Measurements from ENCODE around the gene CPTP.

CPTP gene

DNA sequence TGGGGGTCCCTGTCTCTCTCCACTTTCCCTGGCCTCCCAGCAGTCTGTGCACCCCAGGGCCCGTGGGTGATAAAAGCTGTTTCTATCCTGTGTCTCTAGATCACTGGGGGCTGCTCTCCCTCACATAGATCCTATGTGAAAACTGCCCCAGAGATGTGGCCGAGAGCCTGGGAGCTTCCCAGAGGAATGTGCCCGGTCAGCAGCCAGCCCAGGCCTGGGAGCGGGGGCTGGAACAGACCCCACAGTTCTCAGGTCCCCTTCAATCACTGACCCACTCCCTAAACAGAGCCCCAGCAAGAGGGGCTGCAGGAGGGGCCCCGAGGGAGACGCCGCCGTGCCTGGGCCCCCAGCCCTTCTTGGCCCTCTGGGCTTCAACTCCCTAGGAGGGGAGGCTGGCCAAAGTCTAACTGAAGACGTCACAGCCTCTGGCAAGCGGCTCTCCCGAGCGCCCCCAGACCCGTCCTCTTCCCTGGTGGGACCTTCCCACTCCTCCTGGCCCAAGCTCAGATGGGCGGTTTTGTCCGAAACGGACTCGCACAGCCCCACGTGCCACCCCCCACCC is 33.4 kb downstream of the CPTP start:
- Histone ChIP-seq H3K79me2 (ENCODE audit: control insufficient read depth, low read length) (no peaks in the 10 kb centered on the region), H3K27me3 (ENCODE audit: control insufficient read depth, low read length) (peaks cover 24% of the 10 kb centered on the region), H3K9me2 (replicated peaks; ENCODE audit: control insufficient read depth, low read length) (no peaks in the 10 kb centered on the region), H3F3A (ENCODE audit: control insufficient read depth, insufficient read depth) (no peaks in the 10 kb centered on the region), H3K4me2 (ENCODE audit: low read length) (no peak overlapping the region), H3K4me3 (ENCODE audit: low read length) (no peak overlapping the region), H3K27ac (ENCODE audit: low read depth, low read length) (no peak overlapping the region), H4K20me1 (ENCODE audit: control insufficient read depth, insufficient read depth, low read depth, low read length) (no peaks in the 10 kb centered on the region), H3K36me3 (ENCODE audit: control insufficient read depth, low read length) (no peaks in the 10 kb centered on the region), H3K4me1 (ENCODE audit: control insufficient read depth, low read length) (no peaks in the 10 kb centered on the region), H3K9me3 (ENCODE audit: control insufficient read depth, insufficient read depth, low read length) (no peaks in the 10 kb centered on the region)
- no peak for TF ChIP-seq EZH2phosphoT487 (IDR thresholded peaks at IDR 0.05; ENCODE audit: borderline replicate concordance, low read length)
- TF ChIP-seq, protein P1, sequence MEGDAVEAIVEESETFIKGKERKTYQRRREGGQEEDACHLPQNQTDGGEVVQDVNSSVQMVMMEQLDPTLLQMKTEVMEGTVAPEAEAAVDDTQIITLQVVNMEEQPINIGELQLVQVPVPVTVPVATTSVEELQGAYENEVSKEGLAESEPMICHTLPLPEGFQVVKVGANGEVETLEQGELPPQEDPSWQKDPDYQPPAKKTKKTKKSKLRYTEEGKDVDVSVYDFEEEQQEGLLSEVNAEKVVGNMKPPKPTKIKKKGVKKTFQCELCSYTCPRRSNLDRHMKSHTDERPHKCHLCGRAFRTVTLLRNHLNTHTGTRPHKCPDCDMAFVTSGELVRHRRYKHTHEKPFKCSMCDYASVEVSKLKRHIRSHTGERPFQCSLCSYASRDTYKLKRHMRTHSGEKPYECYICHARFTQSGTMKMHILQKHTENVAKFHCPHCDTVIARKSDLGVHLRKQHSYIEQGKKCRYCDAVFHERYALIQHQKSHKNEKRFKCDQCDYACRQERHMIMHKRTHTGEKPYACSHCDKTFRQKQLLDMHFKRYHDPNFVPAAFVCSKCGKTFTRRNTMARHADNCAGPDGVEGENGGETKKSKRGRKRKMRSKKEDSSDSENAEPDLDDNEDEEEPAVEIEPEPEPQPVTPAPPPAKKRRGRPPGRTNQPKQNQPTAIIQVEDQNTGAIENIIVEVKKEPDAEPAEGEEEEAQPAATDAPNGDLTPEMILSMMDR (IDR thresholded peaks at IDR 0.05; ENCODE audit: low read depth, low read length, poor library complexity, severe bottlenecking): no peak

DNA sequence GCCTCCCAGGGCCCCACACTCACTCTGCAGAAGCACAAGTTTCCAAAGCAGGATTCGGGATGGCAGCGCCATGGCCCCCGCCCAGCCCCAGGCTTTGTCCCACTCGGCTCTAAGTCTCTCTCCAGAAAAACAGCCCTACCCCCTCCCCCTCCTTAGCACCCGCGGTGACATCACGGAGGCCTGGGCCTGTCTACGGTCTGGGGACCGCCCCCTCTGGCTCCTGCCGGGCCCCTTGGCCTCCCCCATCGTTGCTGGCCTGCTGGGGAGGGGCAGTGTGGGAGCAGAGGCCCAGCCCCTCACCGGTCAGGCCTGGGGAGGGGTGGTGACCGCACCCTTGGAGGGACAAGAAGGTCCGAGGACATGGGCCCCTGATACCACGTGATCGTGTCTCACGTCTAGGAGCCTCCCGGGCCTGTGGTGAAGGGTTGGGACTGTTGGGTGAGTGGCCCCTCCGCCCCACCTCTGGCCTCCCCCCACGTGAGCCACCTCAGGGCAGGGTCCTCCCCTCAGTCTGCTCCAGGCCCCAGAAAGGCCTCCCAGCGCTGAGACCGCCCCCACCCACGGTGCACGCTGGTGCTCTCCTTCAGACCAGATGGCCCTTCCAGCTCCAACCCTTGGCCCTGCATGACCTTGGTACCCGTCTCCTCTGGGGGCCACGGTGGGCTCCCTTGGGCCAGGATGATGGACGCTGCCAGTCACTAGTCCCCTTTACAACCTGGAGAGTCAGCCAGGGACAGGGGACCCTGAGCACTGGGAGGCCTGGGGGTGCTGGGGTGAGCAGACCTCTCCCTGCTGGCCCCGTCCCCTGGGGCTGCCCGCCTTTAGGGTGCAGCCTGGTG is 34.0 kb downstream of the CPTP start, which contains the start of gene MXRA8:
Gene MXRA8, minus strand, starts transcription at position 123 of the 839 bp plus-strand sequence. Its CDS starts 51 bp downstream, at position 72.
- Histone ChIP-seq H3K9me2 (replicated peaks; ENCODE audit: control insufficient read depth, low read length) (no peaks in the 10 kb centered on the region), H3K27ac (ENCODE audit: low read depth, low read length) (no peak within 1 kb of the TSS), H3F3A (ENCODE audit: control insufficient read depth, insufficient read depth) (no peaks in the 10 kb centered on the region), H3K36me3 (ENCODE audit: control insufficient read depth, low read length) (no peaks in the 10 kb centered on the region), H3K4me1 (ENCODE audit: control insufficient read depth, low read length) (no peaks in the 10 kb centered on the region), H3K4me2 (ENCODE audit: low read length) (no peak within 1 kb of the TSS), H3K9me3 (ENCODE audit: control insufficient read depth, insufficient read depth, low read length) (no peaks in the 10 kb centered on the region), H3K4me3 (ENCODE audit: low read length) (no peak within 1 kb of the TSS), H3K79me2 (ENCODE audit: control insufficient read depth, low read length) (no peaks in the 10 kb centered on the region), H3K27me3 (ENCODE audit: control insufficient read depth, low read length) (peaks cover 17% of the 10 kb centered on the region), H4K20me1 (ENCODE audit: control insufficient read depth, insufficient read depth, low read depth, low read length) (no peaks in the 10 kb centered on the region)
- TF ChIP-seq, protein P1 (IDR thresholded peaks at IDR 0.05; ENCODE audit: low read depth, low read length, poor library complexity, severe bottlenecking): no peak
- no peak for TF ChIP-seq EZH2phosphoT487 (IDR thresholded peaks at IDR 0.05; ENCODE audit: borderline replicate concordance, low read length)

DNA sequence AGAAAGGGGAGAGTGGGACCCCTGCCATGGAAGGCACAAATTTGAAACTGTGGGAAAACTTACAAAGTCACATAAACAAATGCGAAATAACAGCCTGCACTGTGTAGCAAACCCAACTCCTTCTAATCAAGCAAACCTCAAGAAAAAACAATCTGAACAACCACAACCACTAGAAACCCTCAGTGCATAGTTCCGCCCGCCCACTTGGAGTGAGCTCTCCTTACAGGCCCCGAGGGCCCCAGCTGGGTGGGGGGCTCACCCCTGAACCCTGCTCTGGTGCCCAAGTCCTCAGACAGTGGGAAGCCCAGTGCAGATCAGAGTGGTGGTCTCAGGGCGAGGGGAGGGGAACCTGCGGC is 34.7 kb downstream of the CPTP start:
- no peaks in the 10 kb centered on the region for H3K9me2 ChIP-seq (replicated peaks; ENCODE audit: control insufficient read depth, low read length)
- H3K79me2 ChIP-seq (ENCODE audit: control insufficient read depth, low read length): no peaks in the 10 kb centered on the region
- TF ChIP-seq EZH2phosphoT487 (IDR thresholded peaks at IDR 0.05; ENCODE audit: borderline replicate concordance, low read length): no peak
- H3K9me3 ChIP-seq (ENCODE audit: control insufficient read depth, insufficient read depth, low read length): no peaks in the 10 kb centered on the region
- peaks cover 13% of the 10 kb centered on the region for H3K27me3 ChIP-seq (ENCODE audit: control insufficient read depth, low read length)
- H4K20me1 ChIP-seq (ENCODE audit: control insufficient read depth, insufficient read depth, low read depth, low read length): no peaks in the 10 kb centered on the region
- no peaks in the 10 kb centered on the region for H3K4me1 ChIP-seq (ENCODE audit: control insufficient read depth, low read length)
- no peak overlapping the region for H3K4me3 ChIP-seq (ENCODE audit: low read length)
- H3K36me3 ChIP-seq (ENCODE audit: control insufficient read depth, low read length): no peaks in the 10 kb centered on the region
- H3K4me2 ChIP-seq (ENCODE audit: low read length): no peak overlapping the region
- H3F3A ChIP-seq (ENCODE audit: control insufficient read depth, insufficient read depth): no peaks in the 10 kb centered on the region
- H3K27ac ChIP-seq (ENCODE audit: low read depth, low read length): no peak overlapping the region

Data from DOHH2 (cell line).